HG02973 (cell line): Measurements from ENCODE around the gene SLC39A12.

Experiments used
- ATAC-seq: cut with Tn5 transposase; IDR thresholded peaks from one replicate; pipeline ENCODE4 v1.9.1; 2021; ENCODE audit warnings: moderate library complexity; ENCODE audit not compliant: unreplicated experiment

SLC39A12 gene

GRCh38 chr10:18043148-18044006 is 91.7 kb downstream of the SLC39A12 start:
- ATAC-seq: no peak

GRCh38 chr10:18044976-18045720 is 93.4 kb downstream of the SLC39A12 start:
- ATAC-seq: no peak

- ATAC-seq: no peak
These were observed 104.9 kb downstream of the SLC39A12 start for GRCh38 chr10:18056583-18056982.

GRCh38 chr10:18059826-18060559 is 108.3 kb downstream of the SLC39A12 start:
- no peak for ATAC-seq

GRCh38 chr10:18066947-18067346 is 115.2 kb downstream of the SLC39A12 start:
- ATAC-seq: no peak

- ATAC-seq: no peak
These were observed 116.7 kb downstream of the SLC39A12 start for GRCh38 chr10:18068401-18068800.

- ATAC-seq: no peak
These were observed 119.9 kb downstream of the SLC39A12 start for GRCh38 chr10:18071591-18071990.

GRCh38 chr10:18073314-18073713 is 121.6 kb downstream of the SLC39A12 start:
- ATAC-seq: no peak

- no peak for ATAC-seq
These were observed 124.2 kb downstream of the SLC39A12 start for GRCh38 chr10:18075881-18076280.

GRCh38 chr10:18079665-18080295 is 128.1 kb downstream of the SLC39A12 start:
- no peak for ATAC-seq

- no peak for ATAC-seq
These were observed 130.7 kb downstream of the SLC39A12 start for GRCh38 chr10:18082381-18082780.

GRCh38 chr10:18085855-18086254 is 134.1 kb downstream of the SLC39A12 start:
- ATAC-seq: no peak

- no peak for ATAC-seq
These were observed 135.0 kb downstream of the SLC39A12 start for GRCh38 chr10:18086746-18087145.

GRCh38 chr10:18087355-18087754 is 135.6 kb downstream of the SLC39A12 start:
- ATAC-seq: no peak
